ENCODE measurements around the gene C1QTNF8. TPM values are rescaled to one million over a fixed set of nuclear protein-coding genes. Genes with fewer than 3 reads are reported as not detected.

C1QTNF8 gene
- total RNA-seq, 1 experiment from 2014 or later = not detected

- no peaks in the 10 kb centered on the region for H3K9me3 ChIP-seq (ENCODE audit: control insufficient read depth, low read depth, low read length)
- H3K79me1 ChIP-seq (ENCODE audit: insufficient read depth, low read depth, low read length, poor library complexity, severe bottlenecking) = no peaks in the 10 kb centered on the region
- H3K4ac ChIP-seq (ENCODE audit: low read depth, low read length) = no peak overlapping the region
- Mint-ChIP-seq H3K4me1 (0 out of 4 replicates have a peak, but pooled peaks cover 0 to 3% of the 10 kb centered on the region in 2 experiments), H3K36me3 (ENCODE audit: insufficient read depth in 1 of 3, low read depth in 3 of 3) (no peaks in the 10 kb centered on the region), H3K4me3 (no peak overlapping the region), H3K27me3 (ENCODE audit: low read depth) (peaks cover 10% of the 10 kb centered on the region), H3K9me3 (no peaks in the 10 kb centered on the region), H3K27ac (no peak overlapping the region)
- H2BK20ac ChIP-seq (ENCODE audit: low read depth, low read length, poor library complexity, severe bottlenecking) = no peak overlapping the region
- no peaks in the 10 kb centered on the region for H4K20me1 ChIP-seq (ENCODE audit: control insufficient read depth, insufficient read depth, insufficient read length)
- no peak overlapping the region for H4K5ac ChIP-seq (ENCODE audit: insufficient read length, low read depth, low read length)
- H2BK12ac ChIP-seq (ENCODE audit: insufficient read length, low read depth, low read length) = no peak overlapping the region
- H3K4me2 ChIP-seq (ENCODE audit: insufficient read depth, insufficient read length, low read length) = no peak overlapping the region
- H3K23ac ChIP-seq (ENCODE audit: insufficient read length, low read depth, low read length) = no peak overlapping the region
- no peaks in the 10 kb centered on the region for H3K4me1 ChIP-seq (ENCODE audit: insufficient read depth, low read length)
- H3K23me2 ChIP-seq (ENCODE audit: insufficient read length, low read depth, low read length, poor library complexity, severe bottlenecking) = peaks cover 4% of the 10 kb centered on the region
- no peak overlapping the region for H3K14ac ChIP-seq (ENCODE audit: insufficient read depth, low read length)
- H2AK5ac ChIP-seq (ENCODE audit: insufficient read length, low read length) = no peak overlapping the region
- no peak overlapping the region for H4K91ac ChIP-seq (ENCODE audit: insufficient read length, low read depth, low read length)
- H3T11ph ChIP-seq (ENCODE audit: low read length) = no peak overlapping the region
- no CpG with 5 or more reads among the region's 14 CpGs for WGBS (ENCODE audit: extremely low coverage, insufficient read length, low lambda C conversion rate)
- H2BK15ac ChIP-seq (ENCODE audit: low read depth, low read length) = no peak overlapping the region
- no peaks in the 10 kb centered on the region for H3K27me3 ChIP-seq (ENCODE audit: insufficient read depth, low read length)
- TF ChIP-seq CTCF (conservative IDR thresholded peaks at IDR 0.05) = no peak
- no peak overlapping the region for H4K8ac ChIP-seq (replicated peaks; ENCODE audit: insufficient read length, low read depth, low read length)
- no peak overlapping the region for H2BK120ac ChIP-seq (ENCODE audit: low read depth, low read length, poor library complexity, severe bottlenecking)
- H3K9ac ChIP-seq (ENCODE audit: extremely low read depth, insufficient read length, low read length) = no peak overlapping the region
- no peak overlapping the region for H3K27ac ChIP-seq (ENCODE audit: insufficient read length, low read depth, low read length)
- no peak overlapping the region for H2BK5ac ChIP-seq (ENCODE audit: insufficient read length, low read length)
- no peak overlapping the region for H3K18ac ChIP-seq (ENCODE audit: insufficient read length, low read depth, low read length)
- no peak overlapping the region for H2AFZ ChIP-seq (ENCODE audit: low read length)
- H3K79me2 ChIP-seq (ENCODE audit: insufficient read depth, low read length) = no peaks in the 10 kb centered on the region
- DNase-seq = no peak
- no peak overlapping the region for H3K56ac ChIP-seq (ENCODE audit: insufficient read length, low read depth, low read length)
Observed at GRCh38 chr16:1053121-1053521, 42.9 kb downstream of the C1QTNF8 start.
